WERI-Rb-1 (cell line): ENCODE data around the gene RPTOR.
"Not testable (repeated sequence)": the region's sequence is repeated elsewhere in the genome, so short reads cannot be mapped to it uniquely, and the experiment has no call there.

ENCODE experiments used
- DNase-seq: peaks from one replicate; pipeline ENCODE4 v3.0.0-alpha.2; 2020
- H3K27ac ChIP-seq: fragments of 250-450 bp; sonication (Bioruptor Pico); 2 replicates; pipeline ENCODE4 v1.5.1; 2020; ENCODE audit warnings: mild to moderate bottlenecking, moderate library complexity
- H3K27me3 ChIP-seq: fragments of 250-450 bp; sonication (Bioruptor Pico); 2 replicates; pipeline ENCODE4 v1.5.1; 2021; ENCODE audit warnings: mild to moderate bottlenecking, low read depth, moderate library complexity; ENCODE audit not compliant: insufficient read depth, severe bottlenecking
- H3K36me3 ChIP-seq: fragments of 250-450 bp; sonication (Bioruptor Pico); 2 replicates; pipeline ENCODE4 v1.5.1; 2020; ENCODE audit warnings: mild to moderate bottlenecking, moderate library complexity
- H3K4me3 ChIP-seq: 2 replicates; pipeline ENCODE4 v1.5.1; 2011; ENCODE audit warnings: low read depth, mild to moderate bottlenecking, control low read depth, low read length
- H3K9me3 ChIP-seq: fragments of 250-450 bp; sonication (Bioruptor Pico); 2 replicates; pipeline ENCODE4 v1.5.1; 2021; ENCODE audit warnings: mild to moderate bottlenecking, moderate library complexity; ENCODE audit not compliant: severe bottlenecking
- CTCF ChIP-seq: IDR thresholded peaks from 2 replicates; pipeline ENCODE4 v1.5.1; 2011; ENCODE audit warnings: low read depth, mild to moderate bottlenecking, control low read depth, inconsistent platforms, low read length

RPTOR gene

GRCh38 chr17:80871341-80871740 is 326.7 kb downstream of the RPTOR start:
- TF ChIP-seq CTCF: no peak
- no peak overlapping the region for H3K4me3 ChIP-seq
- peaks cover 36% of the 10 kb centered on the region for H3K36me3 ChIP-seq
- no peak for DNase-seq
- H3K27me3 ChIP-seq: no peaks in the 10 kb centered on the region
- no peak overlapping the region for H3K27ac ChIP-seq
- H3K9me3 ChIP-seq: no peaks in the 10 kb centered on the region

GRCh38 chr17:80872001-80872500 is 327.4 kb downstream of the RPTOR start:
- no peak for DNase-seq
- no peak for TF ChIP-seq CTCF
- H3K4me3 ChIP-seq: no peak overlapping the region
- peaks cover 33% of the 10 kb centered on the region for H3K36me3 ChIP-seq
- H3K27ac ChIP-seq: no peak overlapping the region
- no peaks in the 10 kb centered on the region for H3K27me3 ChIP-seq
- H3K9me3 ChIP-seq: no peaks in the 10 kb centered on the region

- no peaks in the 10 kb centered on the region for H3K27me3 ChIP-seq
- no peak overlapping the region for H3K4me3 ChIP-seq
- DNase-seq: no peak
- TF ChIP-seq CTCF: no peak
- no peak overlapping the region for H3K27ac ChIP-seq
- peaks cover 39% of the 10 kb centered on the region for H3K36me3 ChIP-seq
- H3K9me3 ChIP-seq: no peaks in the 10 kb centered on the region
These were observed 328.1 kb downstream of the RPTOR start for GRCh38 chr17:80872501-80873306.

GRCh38 chr17:80873307-80873951 is 328.8 kb downstream of the RPTOR start:
- Histone ChIP-seq H3K36me3 (peaks cover 41% of the 10 kb centered on the region), H3K9me3 (no peaks in the 10 kb centered on the region), H3K27me3 (no peaks in the 10 kb centered on the region), H3K4me3 (no peak overlapping the region), H3K27ac (no peak overlapping the region; the same call in 1 of the 2 replicates)
- no peak for DNase-seq
- TF ChIP-seq CTCF: no peak

- H3K4me3 ChIP-seq: no peak overlapping the region
- no peaks in the 10 kb centered on the region for H3K9me3 ChIP-seq
- no peak for TF ChIP-seq CTCF
- DNase-seq: no peak
- H3K36me3 ChIP-seq: peaks cover 43% of the 10 kb centered on the region
- H3K27ac ChIP-seq: no peak overlapping the region
- H3K27me3 ChIP-seq: no peaks in the 10 kb centered on the region
These were observed 330.3 kb downstream of the RPTOR start for GRCh38 chr17:80874866-80875445.

GRCh38 chr17:80875480-80875995 is 330.9 kb downstream of the RPTOR start:
- H3K27me3 ChIP-seq, H3K27ac ChIP-seq, H3K4me3 ChIP-seq, DNase-seq, H3K9me3 ChIP-seq: not testable (repeated sequence)
- peaks cover 49% of the 10 kb centered on the region for H3K36me3 ChIP-seq

- not testable (repeated sequence) for H3K4me3 ChIP-seq, DNase-seq, H3K27ac ChIP-seq, H3K9me3 ChIP-seq, H3K27me3 ChIP-seq
- peaks cover 59% of the 10 kb centered on the region for H3K36me3 ChIP-seq
These were observed 331.9 kb downstream of the RPTOR start for GRCh38 chr17:80876456-80876949.
